ENCODE data around the gene EPS8. TPM values are rescaled to one million over a fixed set of nuclear protein-coding genes. Genes with fewer than 3 reads are reported as not detected.
A peak's percentile ranks its signal among the peaks of the same experiment; 100 is the strongest.

Gene EPS8
- total RNA-seq, 1 donor = 192 TPM

- no peak overlapping the region for H3K4me3 ChIP-seq (ENCODE audit: low read depth, low read length)
- peak; percentile 72 for DNase-seq (ENCODE audit: low read depth)
Observed at GRCh38 chr12:15732341-15733061, 56.7 kb downstream of the EPS8 start.

GRCh38 chr12:15731940-15732339 lies 57.2 kb downstream of the EPS8 start:
- H3K4me3 ChIP-seq (ENCODE audit: low read depth, low read length) = no peak overlapping the region
- TF ChIP-seq CTCF (IDR thresholded peaks at IDR 0.05; ENCODE audit: insufficient read depth, low read length) = no peak
- DNase-seq (ENCODE audit: low read depth) = no peak

More at GRCh38 chr12:15732341-15733061, 56.7 kb downstream of the EPS8 start:
- no peak for TF ChIP-seq CTCF (IDR thresholded peaks at IDR 0.05; ENCODE audit: insufficient read depth, low read length)

GRCh38 chr12:15729097-15729496 lies 60.1 kb downstream of the EPS8 start:
- no peak for DNase-seq (ENCODE audit: low read depth)
- H3K4me3 ChIP-seq (ENCODE audit: low read depth, low read length) = no peak overlapping the region
- no peak for TF ChIP-seq CTCF (IDR thresholded peaks at IDR 0.05; ENCODE audit: insufficient read depth, low read length)

- no peak overlapping the region for H3K4me3 ChIP-seq (ENCODE audit: low read depth, low read length)
- TF ChIP-seq CTCF (IDR thresholded peaks at IDR 0.05; ENCODE audit: insufficient read depth, low read length) = no peak
- DNase-seq (ENCODE audit: low read depth) = peak; percentile 80
Observed at GRCh38 chr12:15728118-15728598, 61.0 kb downstream of the EPS8 start.

- H3K4me3 ChIP-seq (ENCODE audit: low read depth, low read length) = no peak overlapping the region
- no peak for DNase-seq (ENCODE audit: low read depth)
- TF ChIP-seq CTCF (IDR thresholded peaks at IDR 0.05; ENCODE audit: insufficient read depth, low read length) = no peak
Observed at GRCh38 chr12:15726878-15727150, 62.4 kb downstream of the EPS8 start.

GRCh38 chr12:15726027-15726877 lies 62.9 kb downstream of the EPS8 start:
- H3K4me3 ChIP-seq (ENCODE audit: low read depth, low read length) = no peak overlapping the region
- DNase-seq (ENCODE audit: low read depth) = peak; percentile 35
- no peak for TF ChIP-seq CTCF (IDR thresholded peaks at IDR 0.05; ENCODE audit: insufficient read depth, low read length)
